CD4-positive, alpha-beta T cell treated with Interleukin-15 for 1 hour (primary cell): Measurements from ENCODE around the gene SYDE2.
A peak's percentile ranks its signal among the peaks of the same experiment; 100 is the strongest.
"Not testable (repeated sequence)": the region's sequence is repeated elsewhere in the genome, so short reads cannot be mapped to it uniquely, and the experiment has no call there.

Experiments
- DNase-seq: peaks from one replicate; pipeline ENCODE4 v3.0.0-alpha.2; 2020

The SYDE2 gene, protein sequence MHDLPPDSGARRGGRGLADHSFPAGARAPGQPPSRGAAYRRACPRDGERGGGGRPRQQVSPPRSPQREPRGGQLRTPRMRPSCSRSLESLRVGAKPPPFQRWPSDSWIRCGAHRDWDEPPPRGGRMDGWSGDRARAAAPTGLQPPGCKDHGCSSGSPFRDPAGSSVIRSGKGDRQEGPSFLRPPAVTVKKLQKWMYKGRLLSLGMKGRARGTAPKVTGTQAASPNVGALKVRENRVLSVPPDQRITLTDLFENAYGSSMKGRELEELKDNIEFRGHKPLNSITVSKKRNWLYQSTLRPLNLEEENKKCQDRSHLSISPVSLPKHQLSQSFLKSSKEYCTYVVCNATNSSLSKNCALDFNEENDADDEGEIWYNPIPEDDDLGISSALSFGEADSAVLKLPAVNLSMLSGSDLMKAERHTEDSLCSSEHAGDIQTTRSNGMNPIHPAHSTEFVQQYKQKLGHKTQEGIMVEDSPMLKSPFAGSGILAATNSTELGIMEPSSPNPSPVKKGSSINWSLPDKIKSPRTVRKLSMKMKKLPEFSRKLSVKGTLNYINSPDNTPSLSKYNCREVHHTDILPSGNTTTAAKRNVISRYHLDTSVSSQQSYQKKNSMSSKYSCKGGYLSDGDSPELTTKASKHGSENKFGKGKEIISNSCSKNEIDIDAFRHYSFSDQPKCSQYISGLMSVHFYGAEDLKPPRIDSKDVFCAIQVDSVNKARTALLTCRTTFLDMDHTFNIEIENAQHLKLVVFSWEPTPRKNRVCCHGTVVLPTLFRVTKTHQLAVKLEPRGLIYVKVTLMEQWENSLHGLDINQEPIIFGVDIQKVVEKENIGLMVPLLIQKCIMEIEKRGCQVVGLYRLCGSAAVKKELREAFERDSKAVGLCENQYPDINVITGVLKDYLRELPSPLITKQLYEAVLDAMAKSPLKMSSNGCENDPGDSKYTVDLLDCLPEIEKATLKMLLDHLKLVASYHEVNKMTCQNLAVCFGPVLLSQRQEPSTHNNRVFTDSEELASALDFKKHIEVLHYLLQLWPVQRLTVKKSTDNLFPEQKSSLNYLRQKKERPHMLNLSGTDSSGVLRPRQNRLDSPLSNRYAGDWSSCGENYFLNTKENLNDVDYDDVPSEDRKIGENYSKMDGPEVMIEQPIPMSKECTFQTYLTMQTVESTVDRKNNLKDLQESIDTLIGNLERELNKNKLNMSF

GRCh38 chr1:85200463-85201339, at the start of gene SYDE2:
TSS of gene SYDE2 (minus strand) at chr1:85201016. CDS start at chr1:85200996, 20 bp downstream.
- peak; percentile 75 for DNase-seq

DNA sequence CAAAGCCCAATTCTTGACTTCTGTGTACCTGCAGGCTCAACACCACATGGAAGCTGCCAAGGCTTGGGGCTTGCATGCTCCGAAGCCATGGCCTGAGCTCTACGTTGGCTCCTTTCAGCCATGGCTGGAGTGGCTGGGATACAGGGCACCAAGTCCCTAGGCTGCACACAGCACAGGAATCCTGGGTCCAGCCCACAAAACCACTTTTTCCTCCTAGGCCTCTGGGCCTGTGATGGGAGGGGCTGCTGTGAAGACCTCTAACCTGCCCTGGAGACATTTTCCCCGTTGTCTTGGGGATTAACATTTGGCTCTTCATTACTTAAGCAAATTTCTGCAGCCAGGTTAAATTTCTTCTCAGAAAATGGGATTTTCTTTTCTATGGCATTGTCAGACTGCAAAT, 48.2 kb upstream of the SYDE2 start:
- not testable (repeated sequence) for DNase-seq

- no peak for DNase-seq
These were observed 45.1 kb upstream of the SYDE2 start for GRCh38 chr1:85245891-85246290.

DNA sequence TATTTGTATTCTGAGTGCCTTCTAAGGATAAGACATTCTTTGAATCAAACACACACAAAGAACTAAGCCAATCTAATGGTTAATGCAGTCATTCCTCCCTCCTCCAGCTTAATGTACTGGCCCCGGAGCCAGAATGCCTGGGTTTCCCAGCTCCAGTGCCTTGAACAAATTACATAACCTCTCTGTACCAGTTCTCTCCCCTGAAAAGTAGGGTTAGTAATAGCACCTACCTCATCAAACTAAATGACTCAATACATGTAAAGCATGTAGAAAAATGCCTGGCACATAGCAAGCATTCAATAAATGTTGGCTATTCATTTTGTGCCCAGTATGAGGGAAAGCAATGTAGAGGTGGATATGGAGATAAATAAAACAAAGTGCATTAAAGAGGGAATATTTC, 44.6 kb upstream of the SYDE2 start:
- DNase-seq, result no peak

DNA sequence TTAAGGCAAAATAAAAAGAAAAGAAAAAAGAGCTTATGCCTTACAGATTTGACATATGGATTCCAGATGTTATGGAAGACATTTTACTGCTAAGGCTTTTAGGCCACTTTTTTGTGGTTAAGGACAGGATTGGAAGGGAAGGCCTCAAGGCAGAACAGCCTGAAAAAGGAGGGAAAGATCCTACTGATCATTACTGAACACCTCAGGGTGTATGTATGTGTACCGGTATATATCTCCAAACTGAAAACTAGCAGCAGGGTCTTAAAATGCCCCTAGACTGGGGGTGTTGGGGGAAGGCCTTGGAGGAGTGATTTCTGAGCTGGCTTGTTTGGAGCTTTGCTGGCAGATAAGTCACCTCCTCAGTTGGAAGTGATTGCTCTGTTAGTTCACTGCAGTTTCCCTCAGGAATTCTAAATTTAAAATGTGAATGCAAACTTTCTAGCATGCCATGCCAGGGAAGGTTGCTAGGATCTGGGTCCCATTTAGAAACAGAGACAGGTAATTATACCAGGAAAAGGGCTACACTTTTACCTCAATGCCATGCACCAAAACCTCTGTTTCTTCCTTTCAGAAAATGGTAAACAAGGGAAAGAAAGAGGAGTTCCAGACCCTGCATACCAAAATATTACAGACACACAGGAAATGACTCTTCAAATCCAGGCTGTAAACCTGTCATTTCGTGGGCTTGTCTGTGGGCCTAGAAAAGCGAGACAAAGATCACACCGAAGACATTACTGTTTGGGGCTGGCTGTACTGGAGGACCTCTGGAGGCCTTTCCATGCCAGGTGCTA, 43.6 kb upstream of the SYDE2 start:
- no peak for DNase-seq

DNA sequence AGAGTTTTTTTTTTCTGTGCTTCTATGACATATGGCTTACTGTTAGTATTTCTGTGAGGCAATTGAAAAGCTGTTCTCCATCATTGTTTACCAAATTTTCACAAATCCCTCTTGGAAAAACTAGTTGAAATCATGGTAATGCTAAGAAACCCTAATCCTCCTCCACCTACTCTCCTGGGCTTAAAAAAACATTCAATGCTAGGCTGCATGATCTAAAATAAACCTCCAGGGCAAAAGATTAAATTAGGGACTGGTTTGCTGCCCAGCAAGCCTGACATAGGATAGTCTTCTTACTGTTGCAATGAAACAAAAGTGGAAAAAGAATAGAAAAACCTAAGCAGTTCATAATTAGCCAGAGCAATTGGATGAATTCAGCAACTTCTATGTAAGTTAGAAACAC, 42.6 kb upstream of the SYDE2 start:
- no peak for DNase-seq

DNA sequence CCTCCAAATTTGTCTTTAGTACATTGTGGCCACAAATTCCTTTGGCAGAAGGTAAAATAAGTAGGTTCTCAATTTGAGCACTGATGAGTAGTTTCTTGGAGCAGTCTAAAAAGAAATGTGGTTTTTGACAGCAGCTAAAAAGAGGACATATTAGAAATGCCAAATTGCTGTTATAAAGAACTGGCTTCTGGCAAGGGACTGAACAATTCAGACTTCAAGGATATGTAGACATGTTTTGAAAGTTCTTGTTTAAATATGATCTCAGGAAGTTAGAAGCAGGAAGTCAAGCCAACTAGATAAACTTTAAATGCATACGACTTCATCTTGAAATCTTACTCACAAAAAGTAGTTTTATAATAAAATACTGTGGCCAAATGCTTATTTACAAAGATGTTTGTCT, 39.8 kb upstream of the SYDE2 start:
- DNase-seq, result no peak

DNA sequence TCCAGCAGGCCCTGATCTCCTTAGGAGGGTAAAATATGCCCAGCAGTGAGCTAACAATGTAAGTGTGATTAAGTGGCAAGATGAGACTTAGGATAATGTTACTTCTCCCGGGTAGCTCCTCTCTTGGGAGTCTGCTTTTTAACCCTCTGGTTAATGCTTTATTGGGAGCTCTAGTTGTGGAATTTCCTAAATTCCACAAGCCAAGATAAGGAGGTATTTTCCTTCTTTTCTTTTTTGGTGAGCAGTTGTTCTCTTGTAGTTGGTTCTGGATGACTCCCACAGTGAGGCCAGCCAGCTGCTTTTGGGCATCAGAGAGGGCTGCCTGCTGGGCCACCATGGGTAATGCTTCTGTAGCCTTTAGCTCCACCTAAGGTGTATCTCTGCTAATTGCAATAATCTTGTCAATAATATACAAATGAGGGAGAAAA, 39.4 kb upstream of the SYDE2 start:
- no peak for DNase-seq

DNA sequence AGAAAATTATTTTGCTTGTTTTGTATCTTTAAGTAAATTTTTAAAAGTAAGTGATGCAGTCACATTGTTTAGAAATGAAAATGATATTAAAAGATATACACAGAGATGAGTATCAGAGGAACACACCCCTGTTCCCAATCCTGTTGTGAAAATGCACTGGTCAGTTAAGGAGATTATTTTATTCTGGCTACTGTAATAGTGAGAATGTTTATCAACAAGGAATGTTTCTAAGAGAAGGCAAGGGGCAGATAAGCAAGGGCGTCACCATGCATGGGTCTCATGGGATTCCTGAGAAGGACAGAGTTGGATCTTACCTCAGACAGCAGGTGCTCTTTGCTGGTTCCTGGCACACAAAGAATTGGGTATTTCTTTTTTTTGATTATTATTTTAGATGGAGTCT, 36.8 kb upstream of the SYDE2 start:
- DNase-seq, result no peak

GRCh38 chr1:85230305-85230977, 29.6 kb upstream of the SYDE2 start:
- no peak for DNase-seq

DNA sequence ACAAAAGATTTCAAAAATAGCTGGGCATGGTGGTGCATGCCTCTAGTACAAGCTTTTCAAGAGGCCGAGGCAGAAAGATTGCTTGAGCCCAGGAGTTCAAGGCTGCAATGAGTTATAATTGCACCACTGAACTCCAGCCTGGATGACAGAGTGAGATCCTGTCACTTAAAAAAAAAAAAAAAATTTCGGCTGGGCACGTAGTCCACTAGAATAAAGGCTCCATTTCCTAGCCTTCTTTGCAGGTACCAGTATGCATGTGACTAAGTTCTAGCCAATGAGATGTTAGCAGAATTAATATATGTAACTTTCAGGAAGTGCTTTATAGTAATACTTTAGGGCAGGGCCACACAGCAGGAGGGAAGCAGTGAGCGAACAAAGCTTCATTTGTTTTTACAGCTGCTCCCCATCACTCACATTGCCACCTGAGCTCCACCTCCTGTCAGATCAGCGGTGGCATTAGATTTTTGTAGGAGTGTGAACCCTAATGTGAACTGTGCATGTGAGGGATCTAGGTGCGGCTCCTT, 28.8 kb upstream of the SYDE2 start:
- no peak for DNase-seq

- DNase-seq, result no peak
These were observed 28.2 kb upstream of the SYDE2 start for GRCh38 chr1:85228972-85229371.

DNA sequence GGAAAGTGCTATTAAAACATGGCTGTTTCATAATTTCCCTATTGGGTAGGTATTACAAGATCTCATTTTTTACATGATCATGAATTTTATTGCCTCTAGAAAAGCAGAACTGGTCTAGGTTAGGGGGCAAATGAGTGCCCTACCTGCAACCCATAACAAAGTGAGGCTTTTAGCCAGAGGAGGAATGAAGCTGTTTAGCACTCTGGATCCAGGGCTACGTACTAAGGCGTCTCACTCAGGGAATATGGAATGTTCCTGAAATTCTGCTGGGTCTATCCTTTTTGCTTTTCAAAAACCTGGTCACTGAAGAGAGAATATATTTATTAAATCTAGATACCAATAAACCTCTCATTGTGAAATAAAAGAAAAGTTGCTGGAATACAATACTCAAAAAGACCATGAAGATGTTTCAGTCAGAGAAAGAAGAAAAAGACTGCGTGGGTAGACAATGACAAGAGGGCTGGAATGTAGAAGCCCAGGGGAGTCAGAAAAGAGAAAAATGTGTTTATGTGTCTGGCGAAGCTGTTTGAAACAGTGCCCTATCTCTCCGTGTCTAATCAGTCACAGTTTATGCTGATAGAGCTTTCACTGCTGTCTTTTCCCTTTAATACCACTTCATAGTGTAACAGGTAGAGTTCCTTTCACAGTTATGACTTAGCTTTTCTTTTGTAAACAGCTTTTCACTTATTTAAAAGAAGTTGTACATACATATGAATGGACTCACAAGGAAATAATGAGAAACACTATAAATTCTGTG, 25.0 kb upstream of the SYDE2 start:
- DNase-seq, result no peak

DNA sequence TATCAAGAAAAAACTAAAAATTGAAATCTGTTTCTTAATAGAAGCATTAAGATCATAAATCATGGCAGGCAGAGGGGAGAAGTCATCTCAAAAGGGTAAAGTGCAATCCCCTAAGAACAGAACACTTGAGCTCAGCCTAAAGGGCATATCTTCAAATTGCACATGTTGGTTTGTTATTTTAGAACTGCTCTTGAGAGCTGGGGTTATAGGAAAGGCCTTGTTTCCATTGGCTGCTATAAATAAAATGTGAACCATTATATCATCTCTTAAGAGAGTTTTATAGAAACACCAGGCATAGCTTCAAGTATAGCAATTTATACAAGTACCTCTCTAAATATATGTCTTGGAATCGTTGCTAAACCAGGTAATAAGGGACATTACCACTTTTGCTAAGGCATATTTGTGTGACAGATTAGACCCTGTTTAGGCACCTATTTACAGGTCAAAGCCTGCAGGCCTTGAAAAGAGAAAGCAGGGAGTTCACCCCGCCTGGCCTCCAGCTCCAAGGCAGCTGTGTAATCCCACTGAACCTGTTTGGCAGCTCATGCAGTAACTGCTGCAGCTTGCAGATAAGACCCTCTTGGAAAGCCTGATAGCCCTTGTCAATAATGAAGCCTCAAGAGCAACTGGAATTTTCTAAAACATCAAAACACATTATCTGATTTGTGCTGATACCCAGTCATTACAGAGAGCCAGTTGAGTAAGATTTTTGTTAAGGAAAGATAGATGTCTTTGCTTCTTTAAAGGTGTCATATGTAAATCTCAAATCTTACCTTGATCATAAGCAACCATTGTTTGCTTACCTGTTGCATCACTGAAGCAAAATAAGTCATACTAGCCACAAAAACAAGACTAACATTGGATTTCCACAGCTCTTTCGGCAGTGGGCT, 24.2 kb upstream of the SYDE2 start:
- DNase-seq, result no peak

DNA sequence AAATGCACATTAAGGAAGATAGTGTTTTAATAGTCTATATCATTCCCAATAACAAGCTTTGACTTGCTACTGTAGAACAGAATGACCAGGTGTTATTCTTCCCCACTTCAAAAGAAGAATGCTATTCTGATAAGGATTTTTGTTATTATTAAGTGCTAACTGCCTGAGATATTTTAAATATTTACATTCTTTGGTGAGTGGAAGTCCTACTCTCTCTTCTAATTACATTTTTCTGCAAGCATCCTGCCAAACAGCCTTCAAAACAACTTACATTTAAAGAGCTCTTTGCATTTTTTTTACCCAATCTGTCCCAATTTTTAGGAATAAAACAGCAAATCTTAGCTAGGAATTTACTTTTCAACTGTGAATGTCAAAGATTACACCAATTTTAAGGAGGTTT, 23.5 kb upstream of the SYDE2 start:
- DNase-seq, result no peak

- DNase-seq, result no peak
These were observed 22.5 kb upstream of the SYDE2 start for GRCh38 chr1:85223334-85223733.

GRCh38 chr1:85220756-85221201, 20.0 kb upstream of the SYDE2 start:
- DNase-seq, result no peak

DNA sequence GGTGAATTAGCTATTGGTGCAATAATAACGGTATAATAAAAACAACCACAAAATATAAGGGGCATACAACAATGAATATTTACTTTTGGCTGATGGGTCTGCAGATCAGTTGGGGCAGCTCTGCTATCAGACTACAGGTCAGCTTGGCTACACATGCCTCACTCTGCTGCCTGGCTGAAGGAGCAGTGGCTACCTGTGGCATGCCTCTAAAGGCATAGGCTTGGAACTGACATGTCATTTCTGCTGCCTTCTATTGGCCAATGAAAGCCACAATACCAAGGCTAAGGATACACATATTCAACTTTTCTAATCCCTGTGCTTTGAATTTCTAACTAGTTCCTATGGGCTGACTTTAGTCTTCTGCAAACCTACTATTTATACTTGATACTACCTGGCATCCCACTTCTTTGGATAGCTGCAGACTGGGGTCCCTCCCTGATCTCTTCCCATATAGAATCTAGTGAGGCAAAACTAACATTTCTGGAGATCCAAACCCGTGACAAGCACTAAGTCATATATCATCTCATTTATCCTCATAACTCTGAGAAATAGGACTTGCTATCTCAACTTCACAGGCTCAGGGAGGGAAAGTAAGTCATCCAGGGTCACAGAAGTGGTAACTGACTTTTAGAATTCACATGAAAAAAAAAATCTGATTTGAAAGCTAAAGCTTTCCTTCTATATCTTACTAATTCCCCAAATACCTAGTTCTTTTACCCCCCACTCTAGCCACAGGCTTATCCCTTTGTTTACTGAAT, 19.2 kb upstream of the SYDE2 start:
- no peak for DNase-seq
